ENCODE data around the gene WNT5A. TPM values are rescaled to one million over a fixed set of nuclear protein-coding genes. Genes with fewer than 3 reads are reported as not detected.
A peak's percentile ranks its signal among the peaks of the same experiment; 100 is the strongest.

The WNT5A gene
- total RNA-seq, 1 donor from 2014 or later = 99.3 TPM

GRCh38 chr3:55514962-55515361, 27.9 kb upstream of the WNT5A start:
- Mint-ChIP-seq H3K4me1 (ENCODE audit: unreplicated experiment) (peaks cover 59% of the 10 kb centered on the region), H3K27ac (no peak overlapping the region), H3K4me3 (no peak overlapping the region), H3K36me3 (no peaks in the 10 kb centered on the region), H3K9me3 (no peaks in the 10 kb centered on the region), H3K27me3 (peaks cover 10% of the 10 kb centered on the region)
- TF ChIP-seq, protein P1, sequence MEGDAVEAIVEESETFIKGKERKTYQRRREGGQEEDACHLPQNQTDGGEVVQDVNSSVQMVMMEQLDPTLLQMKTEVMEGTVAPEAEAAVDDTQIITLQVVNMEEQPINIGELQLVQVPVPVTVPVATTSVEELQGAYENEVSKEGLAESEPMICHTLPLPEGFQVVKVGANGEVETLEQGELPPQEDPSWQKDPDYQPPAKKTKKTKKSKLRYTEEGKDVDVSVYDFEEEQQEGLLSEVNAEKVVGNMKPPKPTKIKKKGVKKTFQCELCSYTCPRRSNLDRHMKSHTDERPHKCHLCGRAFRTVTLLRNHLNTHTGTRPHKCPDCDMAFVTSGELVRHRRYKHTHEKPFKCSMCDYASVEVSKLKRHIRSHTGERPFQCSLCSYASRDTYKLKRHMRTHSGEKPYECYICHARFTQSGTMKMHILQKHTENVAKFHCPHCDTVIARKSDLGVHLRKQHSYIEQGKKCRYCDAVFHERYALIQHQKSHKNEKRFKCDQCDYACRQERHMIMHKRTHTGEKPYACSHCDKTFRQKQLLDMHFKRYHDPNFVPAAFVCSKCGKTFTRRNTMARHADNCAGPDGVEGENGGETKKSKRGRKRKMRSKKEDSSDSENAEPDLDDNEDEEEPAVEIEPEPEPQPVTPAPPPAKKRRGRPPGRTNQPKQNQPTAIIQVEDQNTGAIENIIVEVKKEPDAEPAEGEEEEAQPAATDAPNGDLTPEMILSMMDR (conservative IDR thresholded peaks at IDR 0.05) = no peak
- no peak for DNase-seq (ENCODE audit: extremely low spot score, unreplicated experiment)

DNA sequence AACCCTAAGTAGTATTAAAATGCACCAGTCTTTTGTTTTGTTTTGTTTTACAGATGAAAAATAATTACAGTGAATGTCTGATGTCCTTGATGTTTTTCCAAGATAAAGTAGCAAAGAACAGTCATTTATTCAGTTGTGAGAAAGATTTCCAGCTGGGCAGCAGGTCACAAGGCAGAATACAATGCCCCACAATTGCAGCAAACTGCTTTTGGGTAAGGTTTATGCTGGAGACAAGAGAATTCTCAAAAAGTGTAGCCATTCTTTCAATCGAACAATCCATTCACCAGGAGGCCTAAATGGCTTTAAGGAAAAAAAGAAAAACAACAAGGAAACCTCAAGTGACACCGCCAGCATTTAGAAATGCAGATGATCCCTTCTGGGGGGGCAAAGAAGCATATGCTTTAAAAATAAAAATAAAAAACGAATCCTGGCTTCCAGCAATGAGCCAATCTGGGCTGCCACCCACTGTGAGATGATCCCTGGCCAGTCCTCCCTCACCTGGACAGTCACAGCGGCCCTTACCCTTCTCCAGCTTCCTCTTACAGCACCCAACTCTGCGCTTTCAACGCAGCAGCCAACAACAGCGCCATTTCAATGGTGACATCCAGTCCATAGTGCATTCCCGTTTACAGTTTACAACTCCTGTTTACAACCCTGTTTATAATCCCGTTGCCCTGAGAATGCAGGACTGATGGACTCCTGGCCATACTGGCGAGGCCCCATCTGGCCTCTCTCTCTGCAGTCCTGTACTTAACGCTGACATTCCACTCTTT, 25.7 kb upstream of the WNT5A start:
- H3K27me3 Mint-ChIP-seq = peaks cover 19% of the 10 kb centered on the region
- TF ChIP-seq, protein P1 (conservative IDR thresholded peaks at IDR 0.05) = no peak
- H3K27ac Mint-ChIP-seq = peak overlapping the region; percentile 1
- no peak overlapping the region for H3K4me3 Mint-ChIP-seq
- peaks cover 42% of the 10 kb centered on the region for H3K4me1 Mint-ChIP-seq (ENCODE audit: unreplicated experiment)
- H3K9me3 Mint-ChIP-seq = no peaks in the 10 kb centered on the region
- no peaks in the 10 kb centered on the region for H3K36me3 Mint-ChIP-seq
- DNase-seq (ENCODE audit: extremely low spot score, unreplicated experiment) = no peak

GRCh38 chr3:55511895-55512570, 24.9 kb upstream of the WNT5A start:
- TF ChIP-seq, protein P1 (conservative IDR thresholded peaks at IDR 0.05) = no peak
- H3K4me3 Mint-ChIP-seq = peak overlapping the region; percentile 47
- H3K36me3 Mint-ChIP-seq = no peaks in the 10 kb centered on the region
- DNase-seq (ENCODE audit: extremely low spot score, unreplicated experiment) = no peak
- H3K4me1 Mint-ChIP-seq (ENCODE audit: unreplicated experiment) = peaks cover 39% of the 10 kb centered on the region
- H3K27ac Mint-ChIP-seq = peak overlapping the region; percentile 35
- H3K9me3 Mint-ChIP-seq = no peaks in the 10 kb centered on the region
- H3K27me3 Mint-ChIP-seq = peaks cover 22% of the 10 kb centered on the region

- Mint-ChIP-seq H3K4me3 (no peak overlapping the region), H3K27ac (no peak overlapping the region), H3K9me3 (no peaks in the 10 kb centered on the region), H3K36me3 (peaks cover 4% of the 10 kb centered on the region), H3K4me1 (ENCODE audit: unreplicated experiment) (peaks cover 30% of the 10 kb centered on the region), H3K27me3 (peaks cover 26% of the 10 kb centered on the region)
- no peak for DNase-seq (ENCODE audit: extremely low spot score, unreplicated experiment)
- TF ChIP-seq, protein P1 (conservative IDR thresholded peaks at IDR 0.05) = no peak
Measured at GRCh38 chr3:55508335-55508734, 21.2 kb upstream of the WNT5A start.

- DNase-seq (ENCODE audit: extremely low spot score, unreplicated experiment) = no peak
- Mint-ChIP-seq H3K9me3 (no peaks in the 10 kb centered on the region), H3K36me3 (peaks cover 4% of the 10 kb centered on the region), H3K27ac (no peak overlapping the region), H3K4me3 (no peak overlapping the region), H3K4me1 (ENCODE audit: unreplicated experiment) (peaks cover 24% of the 10 kb centered on the region), H3K27me3 (peaks cover 28% of the 10 kb centered on the region)
- TF ChIP-seq, protein P1 (conservative IDR thresholded peaks at IDR 0.05) = no peak
Measured at GRCh38 chr3:55507808-55508207, 20.7 kb upstream of the WNT5A start.
